HG03095 (cell line): ENCODE measurements around the gene MLLT1.
A peak's percentile ranks its signal among the peaks of the same experiment; 100 is the strongest.

Source experiments
- ATAC-seq: cut with Tn5 transposase; IDR thresholded peaks from one replicate; pipeline ENCODE4 v1.9.1; 2021; ENCODE audit warnings: moderate library complexity; ENCODE audit not compliant: unreplicated experiment

The MLLT1 gene

DNA sequence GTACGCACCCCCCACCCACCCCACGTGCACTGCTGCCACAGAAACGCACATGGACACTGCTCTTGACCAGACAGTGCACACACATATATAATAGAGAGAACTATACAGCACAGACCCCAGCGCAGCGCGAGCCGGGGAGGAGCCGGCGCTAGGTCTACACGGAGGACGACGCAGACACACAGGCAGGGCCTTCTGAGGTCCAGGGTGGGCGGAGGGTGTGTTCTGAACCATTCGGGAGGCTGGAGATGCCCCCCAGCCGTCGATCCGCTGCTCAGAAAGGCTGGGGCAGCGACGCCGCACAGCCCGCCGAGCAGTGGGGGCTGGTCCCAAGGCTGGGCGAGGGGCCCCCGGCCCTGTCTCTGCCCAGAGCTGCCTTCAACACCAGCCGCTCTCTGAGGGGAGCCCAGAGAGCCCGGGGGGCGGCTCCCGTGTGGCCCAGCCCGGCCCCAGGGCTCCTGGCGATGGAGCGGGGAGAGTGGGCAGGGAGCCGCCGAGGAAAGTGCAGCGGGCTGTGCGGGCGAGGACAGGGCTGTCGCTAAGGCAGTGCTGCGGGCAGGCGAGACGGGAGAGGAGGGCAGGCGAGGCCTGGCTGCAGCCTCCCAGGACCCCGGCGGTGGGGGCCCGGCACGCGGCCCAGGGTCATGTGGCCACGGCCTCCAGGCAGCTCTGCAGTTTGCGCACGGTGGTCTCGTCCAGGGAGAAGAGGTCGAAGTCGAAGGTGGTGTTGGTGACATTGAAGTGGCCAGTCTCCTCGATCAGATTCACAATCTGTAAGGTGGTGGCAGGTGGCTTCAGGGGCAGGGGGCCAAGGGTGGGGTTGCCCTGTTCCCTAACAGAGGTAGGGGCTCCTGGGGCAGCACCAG, 67.1 kb downstream of the MLLT1 start:
- ATAC-seq: no peak

DNA sequence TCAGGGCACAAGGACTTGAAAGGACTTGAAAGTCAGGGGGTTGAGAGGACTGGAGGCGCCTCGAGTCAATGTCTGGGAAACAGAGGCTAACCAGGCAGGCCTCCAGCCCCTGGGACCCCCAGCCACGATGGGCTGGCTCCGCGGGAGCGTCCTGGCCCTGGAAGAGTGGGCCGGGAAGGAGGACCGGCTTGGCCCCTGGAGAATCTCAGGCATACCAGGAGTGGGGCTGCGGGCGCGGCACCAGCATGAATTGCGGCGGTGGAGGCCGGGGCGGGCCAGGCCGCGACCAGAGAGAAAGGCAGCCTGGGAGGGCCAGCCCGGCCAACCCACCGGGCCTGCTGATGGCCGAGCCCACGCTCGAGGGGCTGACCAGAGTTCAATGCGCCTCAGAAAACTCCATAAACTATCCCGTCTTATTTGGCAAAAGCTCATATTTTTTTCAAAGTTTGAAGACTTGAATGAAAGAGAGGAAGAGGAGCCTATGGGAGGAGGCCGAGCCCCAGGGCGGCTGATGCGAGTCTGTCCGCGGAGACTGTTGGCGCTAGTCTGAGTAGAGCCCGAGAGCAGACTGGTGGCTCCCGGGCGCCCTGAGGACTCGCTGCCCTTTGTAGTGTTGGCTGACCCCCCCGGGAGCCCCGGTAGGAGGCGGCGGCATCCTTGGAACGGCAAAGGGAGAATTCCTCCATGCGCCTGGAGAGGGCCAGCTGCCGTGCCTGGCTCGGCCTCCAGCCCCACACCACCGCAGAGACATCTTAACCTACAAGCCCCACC, 68.0 kb downstream of the MLLT1 start:
- no peak for ATAC-seq

DNA sequence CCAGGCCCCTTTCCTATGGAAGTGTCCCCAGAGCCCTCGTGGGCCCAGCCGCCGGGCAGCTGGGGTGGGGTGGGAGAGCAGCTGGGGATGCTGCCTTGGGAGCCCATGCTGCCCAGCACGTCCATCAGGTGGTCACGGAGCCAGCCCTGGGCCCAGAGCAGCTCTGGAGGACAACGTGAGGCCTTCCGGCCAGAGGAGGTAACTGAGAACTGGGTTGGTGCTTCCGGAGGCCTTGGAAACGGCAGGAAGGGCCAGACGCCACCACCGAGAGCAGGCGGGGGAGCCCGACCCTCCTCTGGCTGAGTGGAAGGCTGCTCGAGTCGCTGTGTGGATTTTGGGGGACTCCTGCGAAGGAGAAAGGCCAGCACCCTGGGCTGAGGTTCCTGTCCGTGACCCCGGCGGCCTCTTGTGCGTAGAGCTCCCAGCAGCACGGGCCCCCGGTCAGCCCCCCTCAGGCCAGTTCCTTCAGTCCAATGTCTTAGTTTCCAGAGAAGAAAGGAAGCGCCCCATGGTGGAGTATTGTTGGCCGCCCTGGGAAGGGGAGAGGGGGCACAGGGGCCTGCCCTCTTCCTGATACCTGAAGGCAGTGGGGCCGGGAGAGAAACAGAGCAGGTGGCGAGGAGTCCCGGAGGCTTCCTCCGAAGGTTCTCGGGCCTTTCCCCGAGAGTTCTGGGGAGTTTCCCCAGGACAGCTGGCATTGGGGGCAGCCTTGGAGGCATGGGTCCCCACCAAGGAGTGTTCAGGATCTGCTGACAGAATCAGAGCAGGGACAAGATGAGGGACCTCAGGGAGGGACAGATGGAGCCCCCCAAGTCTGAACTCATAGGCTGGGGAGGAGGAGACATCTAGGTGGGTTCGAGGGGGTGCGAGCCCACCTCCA, 68.8 kb downstream of the MLLT1 start:
- no peak for ATAC-seq

DNA sequence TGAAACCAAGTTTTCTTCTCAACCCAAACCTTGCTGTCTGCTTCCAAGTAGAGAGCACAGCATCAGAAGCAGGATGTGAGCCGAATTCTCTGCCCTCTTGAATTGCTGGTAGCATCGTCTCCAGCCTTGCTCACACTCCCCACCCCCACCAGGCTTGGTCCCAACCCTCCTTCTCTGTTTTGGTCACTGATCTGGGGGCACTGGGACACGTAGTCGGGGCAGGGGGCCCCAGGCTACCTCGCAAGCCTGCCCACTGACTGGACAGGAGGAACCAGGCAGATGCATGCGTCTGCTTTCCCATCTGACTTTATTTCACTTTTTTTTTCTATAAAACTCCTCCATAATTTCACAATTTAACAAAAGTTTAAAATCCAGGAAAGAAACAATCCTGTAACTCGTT, 69.7 kb downstream of the MLLT1 start:
- no peak for ATAC-seq

DNA sequence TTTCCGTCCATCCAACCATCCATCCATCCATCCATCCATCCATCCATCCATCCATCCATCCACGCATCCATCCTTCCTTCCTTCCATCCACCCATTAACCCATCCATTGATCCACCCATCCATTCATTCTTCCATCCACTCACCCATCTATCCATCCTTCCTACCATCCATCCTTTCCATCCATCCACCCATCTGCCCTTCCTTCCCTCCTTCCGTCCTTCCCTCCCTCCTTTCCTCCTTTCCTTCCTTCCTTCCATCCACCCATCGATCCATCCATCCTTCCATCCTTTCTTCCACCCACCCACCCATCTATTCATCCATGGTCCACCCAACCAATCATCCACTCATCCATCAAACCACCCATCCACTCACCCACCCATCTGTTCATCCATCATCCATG, 70.1 kb downstream of the MLLT1 start:
- ATAC-seq: no peak

DNA sequence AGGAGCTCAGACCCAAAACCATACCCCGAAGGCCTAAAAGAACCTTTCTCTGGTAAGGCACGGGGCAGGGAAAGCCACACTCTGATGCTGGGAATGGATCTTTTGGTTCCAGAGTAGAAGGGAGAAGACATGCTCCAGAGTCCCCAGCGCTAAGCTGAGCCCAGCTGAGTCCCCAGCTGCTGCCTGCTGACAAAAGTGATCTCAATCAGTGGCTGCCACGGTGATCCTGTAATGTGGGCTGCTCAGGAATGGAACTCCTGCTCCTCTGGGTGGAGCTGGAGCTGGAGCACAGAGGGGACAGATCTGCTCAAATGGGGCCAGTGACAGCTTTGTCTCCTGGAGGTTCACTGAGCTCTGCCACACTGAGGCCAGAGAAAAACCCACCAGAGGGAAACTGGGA, 70.5 kb downstream of the MLLT1 start:
- no peak for ATAC-seq

DNA sequence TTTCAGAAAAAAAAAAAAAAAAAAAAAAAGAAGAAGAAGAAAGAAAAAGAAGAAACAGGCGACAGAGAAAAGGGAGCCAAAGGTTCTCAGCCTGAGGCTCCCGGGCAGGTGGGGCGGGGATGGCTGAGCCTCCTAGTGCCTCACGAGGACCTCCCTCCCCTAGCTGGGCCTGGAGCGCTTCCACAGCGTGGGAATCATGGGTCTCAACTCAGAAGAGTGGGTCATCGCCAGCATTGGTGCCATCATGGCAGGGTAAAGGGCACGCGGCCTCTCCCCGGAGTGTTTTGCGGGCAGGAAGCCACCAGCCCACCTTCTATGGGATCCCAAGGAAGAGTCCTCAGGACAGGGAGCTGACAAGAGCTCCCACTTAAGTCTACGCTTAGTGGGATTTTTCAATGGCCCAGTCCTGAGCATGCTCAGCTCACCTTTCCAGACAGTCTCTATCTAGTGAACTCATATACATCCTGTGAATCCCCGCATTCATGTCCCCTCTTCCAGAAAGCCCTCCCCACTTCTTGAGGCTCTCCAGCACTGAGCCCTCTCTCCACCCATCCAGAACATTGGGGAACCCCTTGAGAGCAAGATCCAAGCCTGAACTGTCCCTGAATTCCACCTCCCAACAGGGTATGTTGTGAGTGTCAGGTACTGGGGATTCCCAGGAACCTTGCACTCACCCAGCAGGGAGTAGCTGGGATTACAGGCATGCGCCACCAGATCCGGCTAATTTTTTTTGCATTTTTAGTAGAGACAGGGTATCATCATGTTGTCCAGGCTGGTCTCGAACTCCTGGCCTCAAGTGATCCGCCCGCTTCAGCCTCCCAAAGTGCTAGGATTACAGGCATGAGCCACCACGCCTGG, 74.7 kb downstream of the MLLT1 start:
- no peak for ATAC-seq

DNA sequence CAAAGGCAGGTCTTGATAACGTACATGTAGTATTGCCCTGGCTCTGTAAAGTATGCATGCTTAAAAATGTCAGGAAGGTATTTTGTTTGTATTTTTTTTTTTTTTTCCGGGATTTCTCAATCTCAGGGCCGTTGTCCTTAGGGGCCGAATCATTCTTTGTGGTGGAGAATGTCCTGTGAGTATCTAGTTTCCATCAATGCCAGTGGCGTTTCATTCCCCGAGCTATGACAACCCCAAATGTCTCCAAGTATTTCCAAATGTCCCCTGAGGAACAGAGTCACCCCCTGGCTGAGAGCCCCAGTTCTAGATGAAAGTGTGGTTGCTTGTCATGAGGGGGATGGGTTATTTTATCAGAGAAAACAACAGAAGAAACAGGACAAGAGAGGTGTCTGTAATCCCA, 75.6 kb downstream of the MLLT1 start:
- no peak for ATAC-seq

DNA sequence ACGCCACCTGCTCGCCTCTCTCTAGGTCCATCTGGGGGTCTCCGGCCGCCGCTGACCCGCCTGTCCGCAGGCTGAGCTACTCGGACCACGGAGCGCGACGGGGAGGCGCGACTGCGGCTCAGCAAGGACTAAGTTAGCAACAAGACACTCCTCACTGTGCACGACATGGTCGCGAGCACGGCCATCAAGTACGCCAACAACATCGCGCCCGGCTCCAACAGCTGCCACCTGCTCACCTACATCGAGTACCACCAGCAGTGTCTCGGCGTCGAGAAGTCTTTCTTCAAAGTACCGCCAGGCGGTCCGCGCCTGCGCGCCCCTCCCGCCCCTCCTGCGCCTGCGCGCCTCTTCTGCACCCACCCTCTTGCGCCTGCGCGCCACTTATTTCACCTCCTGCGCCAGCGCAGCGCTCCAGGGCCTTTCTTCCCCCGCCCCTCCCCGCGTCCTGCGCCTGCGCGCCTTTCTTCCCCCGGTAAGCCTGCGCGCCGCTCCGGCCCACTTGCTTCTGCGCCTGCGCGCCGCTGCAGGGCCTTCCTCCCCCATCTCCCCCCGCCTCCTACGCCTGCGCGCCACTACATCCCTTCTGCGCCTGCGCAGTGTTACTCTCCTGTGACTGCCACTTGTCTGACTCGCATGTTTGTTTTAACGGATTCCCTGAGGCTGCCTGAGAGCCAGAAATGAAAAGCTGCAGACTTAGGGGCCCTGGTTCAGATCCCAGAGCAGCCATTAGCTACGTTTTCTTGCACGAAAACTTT, 80.4 kb downstream of the MLLT1 start:
- peak; percentile 66 for ATAC-seq

DNA sequence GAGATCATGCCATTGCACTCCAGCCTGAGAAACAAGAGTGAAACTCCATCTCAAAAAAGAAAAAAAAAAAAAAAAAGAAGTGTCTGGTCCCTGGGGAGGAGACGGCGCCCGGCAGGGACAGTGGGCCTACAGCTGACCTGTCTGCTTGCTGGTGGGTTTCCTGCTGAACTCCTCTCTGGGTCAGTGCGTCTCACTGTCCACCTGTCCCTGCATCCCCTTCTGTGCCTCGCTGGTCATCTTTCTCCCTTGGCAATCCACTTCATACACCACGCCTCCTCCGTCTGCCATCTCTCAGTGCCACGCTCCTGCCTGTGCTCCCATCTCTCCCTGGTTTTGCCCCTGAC, 80.9 kb downstream of the MLLT1 start:
- ATAC-seq: peak; percentile 9

DNA sequence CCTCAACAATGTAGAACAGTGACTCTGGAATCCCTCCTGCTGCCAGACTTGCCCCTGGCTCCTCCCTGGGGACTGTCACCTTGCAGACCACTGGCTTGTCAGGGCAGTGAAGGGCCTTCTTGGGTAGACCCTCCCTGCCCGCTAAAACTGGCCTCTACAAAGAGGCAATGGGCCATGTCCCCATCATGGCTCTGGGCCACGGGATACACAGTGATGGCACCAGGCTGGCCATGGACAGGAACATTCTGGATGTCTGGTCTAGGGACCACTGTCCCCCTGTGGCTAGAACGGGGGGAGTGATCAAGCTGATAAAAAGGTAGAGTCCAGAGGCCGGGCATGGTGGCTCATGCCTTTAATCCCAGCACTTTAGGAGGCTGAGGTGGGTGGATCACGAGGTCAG, 83.4 kb downstream of the MLLT1 start:
- ATAC-seq: no peak

DNA sequence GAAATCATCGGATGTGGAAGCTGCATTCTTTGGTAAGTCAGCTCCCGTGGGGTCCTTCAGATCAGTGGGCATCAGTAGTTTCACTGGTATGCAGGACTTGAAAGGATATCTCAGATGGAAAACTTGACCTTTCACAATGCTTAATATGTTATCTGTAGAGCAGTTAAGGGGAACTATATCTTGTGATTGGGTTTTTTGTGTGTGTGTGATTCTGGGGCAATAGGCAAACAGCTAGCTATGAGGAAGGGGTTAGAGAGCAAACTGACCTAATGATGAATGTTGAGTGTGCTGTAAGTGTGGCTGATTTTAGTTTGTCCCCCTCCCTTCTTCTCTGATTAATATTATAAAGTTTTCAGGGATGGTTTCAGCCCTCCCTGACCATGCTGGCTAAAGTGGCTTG, 91.0 kb downstream of the MLLT1 start:
- ATAC-seq: no peak

DNA sequence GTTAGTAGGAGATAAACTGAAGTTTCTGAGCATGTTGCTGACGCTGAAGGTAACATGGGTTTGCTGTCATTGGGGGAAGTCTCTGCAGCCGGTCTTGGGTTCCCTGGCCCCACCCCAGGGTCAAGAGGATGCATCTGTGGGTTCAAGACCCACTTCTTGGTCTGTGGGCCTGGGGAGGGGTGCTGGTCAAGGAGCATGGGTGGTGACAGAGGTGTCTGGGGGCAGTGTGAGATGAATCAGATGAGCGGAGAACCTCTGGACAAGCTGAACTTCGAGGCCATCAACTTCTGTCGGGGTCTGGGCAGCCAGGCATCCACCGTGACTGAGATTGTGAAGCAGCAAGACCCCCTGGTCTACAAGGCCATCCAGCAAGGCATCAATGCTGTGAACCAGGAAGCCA, 92.4 kb downstream of the MLLT1 start:
- ATAC-seq: no peak

DNA sequence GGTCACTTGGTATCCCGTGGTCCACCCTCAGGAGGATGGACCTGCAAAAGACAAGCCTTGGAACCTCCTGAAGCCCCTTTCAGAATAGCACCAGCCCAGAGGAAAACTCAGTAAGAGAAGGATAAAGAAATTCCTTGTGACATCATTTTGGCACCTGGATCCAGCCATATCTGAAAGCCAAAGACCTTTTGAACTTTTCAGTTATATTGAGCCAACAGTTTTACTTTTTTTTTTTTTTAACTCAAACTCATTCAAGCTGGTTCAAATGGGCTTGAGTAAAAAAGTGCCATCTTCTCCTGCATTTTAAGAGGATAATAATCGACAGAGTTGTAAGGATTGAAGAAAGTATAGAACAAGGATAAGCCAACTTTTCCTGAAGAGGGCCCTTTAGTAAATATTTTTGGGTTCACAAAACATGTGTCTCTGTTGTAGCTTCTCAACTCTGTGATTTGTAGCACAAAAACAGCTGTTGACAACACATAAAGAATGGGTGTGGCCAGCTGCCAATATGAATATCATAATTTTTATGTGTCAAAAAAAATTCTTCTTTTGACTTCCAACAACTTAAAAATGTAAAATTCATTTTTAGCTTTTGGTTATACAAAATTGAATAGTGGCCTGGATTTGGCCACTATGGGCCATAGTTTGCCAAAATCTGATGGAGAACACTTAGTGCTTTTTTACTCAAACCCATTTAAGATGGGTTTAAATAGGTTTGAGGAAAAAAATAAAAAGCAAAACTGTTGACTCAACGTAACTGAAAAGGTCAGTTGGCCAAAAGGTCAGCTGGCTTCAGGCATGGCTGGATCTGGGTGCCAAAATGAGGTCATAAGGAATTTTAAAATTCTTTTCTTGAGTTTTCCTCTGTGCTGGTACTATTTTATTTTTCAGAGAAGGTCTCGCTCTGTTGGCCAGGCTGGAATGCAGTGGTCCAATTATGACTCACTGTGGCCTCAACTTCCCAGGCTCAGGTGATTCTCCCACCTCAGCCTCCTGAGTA, 93.6 kb downstream of the MLLT1 start:
- no peak for ATAC-seq

DNA sequence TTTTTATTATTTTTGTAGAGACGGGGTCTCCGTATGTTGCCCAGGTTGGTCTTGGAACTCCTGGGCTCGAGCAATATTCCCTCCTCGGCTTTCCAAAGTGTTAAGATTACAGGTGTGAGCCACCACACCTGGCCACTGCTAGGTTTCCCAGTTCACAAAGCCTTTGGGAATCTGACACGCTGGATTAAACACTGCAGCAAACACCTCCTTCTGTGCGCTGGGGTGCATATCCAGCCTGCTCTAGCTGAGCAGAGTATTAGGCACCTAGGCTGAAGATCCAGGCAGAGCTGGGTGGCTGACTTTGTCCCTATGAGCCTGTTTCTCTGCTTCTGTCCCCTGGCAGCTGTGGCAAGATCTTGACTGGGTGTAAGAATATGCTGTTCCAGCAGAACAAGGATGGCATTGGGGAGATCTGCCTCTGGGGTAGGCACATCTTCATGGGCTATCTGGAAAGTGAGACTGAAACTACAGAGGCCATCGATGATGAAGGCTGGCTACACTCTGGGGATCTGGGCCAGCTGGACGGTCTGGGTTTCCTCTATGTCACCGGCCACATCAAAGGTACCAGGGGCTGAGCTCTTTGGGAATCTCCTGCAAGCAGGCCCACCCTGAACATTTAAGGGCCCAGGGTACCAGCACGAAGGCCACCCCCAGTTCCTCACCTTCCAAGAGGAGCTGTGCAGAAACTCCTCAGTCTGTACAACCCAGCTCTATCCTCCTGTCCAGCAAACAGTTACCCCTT, 94.5 kb downstream of the MLLT1 start:
- ATAC-seq: no peak

DNA sequence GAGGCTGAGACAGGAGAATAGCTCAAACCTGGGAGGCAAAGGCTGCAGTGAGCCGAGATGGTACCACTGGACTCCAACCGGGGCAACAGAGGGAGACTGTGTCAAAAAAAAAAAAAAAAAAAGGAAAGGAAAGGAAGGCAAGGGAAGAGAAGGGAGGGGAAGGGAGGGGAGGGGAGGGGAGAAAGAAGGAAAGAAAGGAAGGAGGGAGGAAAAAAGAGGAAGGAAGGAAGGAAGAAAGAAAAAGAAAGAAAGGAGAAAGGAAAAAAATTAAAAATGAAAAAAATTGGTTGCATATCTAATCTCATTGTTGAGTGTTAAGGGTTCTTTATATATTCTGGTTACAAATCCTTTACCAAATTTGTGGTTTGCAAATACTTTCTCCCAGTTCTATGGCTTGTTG, 98.7 kb downstream of the MLLT1 start:
- no peak for ATAC-seq

DNA sequence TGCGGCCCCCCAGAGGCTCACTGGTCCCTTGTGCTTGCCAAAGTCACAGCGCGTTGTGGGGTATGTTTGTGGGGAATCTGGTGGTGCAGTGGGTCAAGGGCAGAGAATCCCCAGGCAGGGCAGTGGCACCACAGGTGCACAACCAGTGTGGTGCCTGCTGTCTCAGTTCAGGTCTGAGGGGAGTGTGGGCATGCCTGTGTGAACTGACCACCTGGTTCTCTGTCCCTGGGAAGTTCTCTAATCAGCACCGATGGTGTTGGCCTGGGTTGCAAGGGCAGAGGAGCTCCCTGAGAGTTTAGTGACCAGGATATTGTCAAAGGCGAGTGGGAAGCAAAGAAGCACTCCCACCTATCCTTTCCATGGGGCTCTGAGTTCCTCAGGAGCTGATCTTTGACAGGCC, 106.6 kb downstream of the MLLT1 start:
- ATAC-seq: no peak
